ENCODE measurements around the gene TEC. TPM values are rescaled to one million over a fixed set of nuclear protein-coding genes. Genes with fewer than 3 reads are reported as not detected.

TEC gene
- total RNA-seq, 2 donors from 2014 or later: 4.5 to 12.8 TPM

DNA sequence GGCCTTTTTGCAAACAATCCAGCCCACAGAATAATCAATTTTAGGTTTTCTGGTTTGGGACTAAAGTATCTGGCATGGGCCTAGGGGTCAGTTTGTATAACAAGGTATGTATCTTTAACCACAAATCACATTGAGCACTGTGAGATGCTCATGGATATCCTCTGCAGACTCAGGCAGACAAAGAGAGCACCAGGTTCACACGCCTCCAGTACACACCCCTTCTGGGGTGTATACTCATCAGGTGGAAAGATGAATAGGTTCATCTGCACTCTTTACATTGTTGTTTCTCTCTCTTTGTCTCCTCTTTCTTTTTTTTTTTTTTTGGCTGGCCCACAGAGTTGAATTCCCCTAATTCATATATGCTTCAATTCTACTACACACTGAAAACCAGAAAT, 21.1 kb downstream of the TEC start:
- H3K4me3 ChIP-seq: no peak overlapping the region
- H3K27me3 ChIP-seq (replicated peaks; ENCODE audit: insufficient read depth): no peaks in the 10 kb centered on the region
- TF ChIP-seq, protein P1, sequence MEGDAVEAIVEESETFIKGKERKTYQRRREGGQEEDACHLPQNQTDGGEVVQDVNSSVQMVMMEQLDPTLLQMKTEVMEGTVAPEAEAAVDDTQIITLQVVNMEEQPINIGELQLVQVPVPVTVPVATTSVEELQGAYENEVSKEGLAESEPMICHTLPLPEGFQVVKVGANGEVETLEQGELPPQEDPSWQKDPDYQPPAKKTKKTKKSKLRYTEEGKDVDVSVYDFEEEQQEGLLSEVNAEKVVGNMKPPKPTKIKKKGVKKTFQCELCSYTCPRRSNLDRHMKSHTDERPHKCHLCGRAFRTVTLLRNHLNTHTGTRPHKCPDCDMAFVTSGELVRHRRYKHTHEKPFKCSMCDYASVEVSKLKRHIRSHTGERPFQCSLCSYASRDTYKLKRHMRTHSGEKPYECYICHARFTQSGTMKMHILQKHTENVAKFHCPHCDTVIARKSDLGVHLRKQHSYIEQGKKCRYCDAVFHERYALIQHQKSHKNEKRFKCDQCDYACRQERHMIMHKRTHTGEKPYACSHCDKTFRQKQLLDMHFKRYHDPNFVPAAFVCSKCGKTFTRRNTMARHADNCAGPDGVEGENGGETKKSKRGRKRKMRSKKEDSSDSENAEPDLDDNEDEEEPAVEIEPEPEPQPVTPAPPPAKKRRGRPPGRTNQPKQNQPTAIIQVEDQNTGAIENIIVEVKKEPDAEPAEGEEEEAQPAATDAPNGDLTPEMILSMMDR (IDR thresholded peaks at IDR 0.05): no peak
- H3K4me1 ChIP-seq (ENCODE audit: control insufficient read depth in 1 of 2, low read depth in 2 of 2): no peaks in the 10 kb centered on the region
- no peaks in the 10 kb centered on the region for H3K9me3 ChIP-seq
- H3K27ac ChIP-seq: no peak overlapping the region
- DNase-seq (ENCODE audit: low spot score) (no peak), ATAC-seq (ENCODE audit: insufficient number of reproducible peaks, low FRiP score, low read depth) (no peak)
- no peaks in the 10 kb centered on the region for H3K36me3 ChIP-seq

DNA sequence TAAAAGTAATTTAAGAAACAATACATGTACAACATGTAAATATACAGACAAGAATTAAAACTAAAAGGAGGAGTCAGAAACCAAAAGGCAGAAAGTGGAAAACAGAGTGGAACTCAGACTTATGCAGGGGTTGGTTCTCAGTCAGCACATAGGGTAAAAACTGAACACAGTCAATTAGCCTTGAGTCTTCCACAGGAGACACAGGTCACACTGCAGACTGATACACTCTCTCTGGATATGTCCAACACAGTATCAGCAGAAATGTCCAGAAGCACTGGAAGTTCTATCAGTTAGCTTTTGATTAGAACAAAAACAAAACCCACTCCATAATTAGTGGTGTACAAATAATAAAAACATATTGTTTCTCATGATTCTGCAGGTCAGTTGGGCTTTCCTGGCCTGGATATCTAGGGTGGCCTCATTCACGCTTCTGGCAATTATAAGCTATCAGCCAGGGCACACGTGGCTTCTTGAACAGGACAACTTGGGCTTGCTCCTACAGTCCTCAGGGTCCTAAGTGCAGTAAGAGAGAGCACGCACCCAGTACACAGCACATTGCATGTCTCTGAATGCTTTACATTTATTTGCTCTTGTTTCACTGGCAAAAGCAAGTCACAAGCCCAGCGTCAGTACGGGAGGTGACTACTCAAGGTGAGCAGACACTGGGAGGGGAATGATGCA, 21.6 kb downstream of the TEC start:
- TF ChIP-seq, protein P1 (IDR thresholded peaks at IDR 0.05): no peak
- Histone ChIP-seq H3K4me1 (ENCODE audit: control insufficient read depth in 1 of 2, low read depth in 2 of 2) (no peaks in the 10 kb centered on the region), H3K4me3 (no peak overlapping the region), H3K27ac (no peak overlapping the region), H3K27me3 (replicated peaks; ENCODE audit: insufficient read depth) (no peaks in the 10 kb centered on the region), H3K9me3 (no peaks in the 10 kb centered on the region), H3K36me3 (no peaks in the 10 kb centered on the region)
- DNase-seq (ENCODE audit: low spot score) (no peak), ATAC-seq (ENCODE audit: insufficient number of reproducible peaks, low FRiP score, low read depth) (no peak)

DNA sequence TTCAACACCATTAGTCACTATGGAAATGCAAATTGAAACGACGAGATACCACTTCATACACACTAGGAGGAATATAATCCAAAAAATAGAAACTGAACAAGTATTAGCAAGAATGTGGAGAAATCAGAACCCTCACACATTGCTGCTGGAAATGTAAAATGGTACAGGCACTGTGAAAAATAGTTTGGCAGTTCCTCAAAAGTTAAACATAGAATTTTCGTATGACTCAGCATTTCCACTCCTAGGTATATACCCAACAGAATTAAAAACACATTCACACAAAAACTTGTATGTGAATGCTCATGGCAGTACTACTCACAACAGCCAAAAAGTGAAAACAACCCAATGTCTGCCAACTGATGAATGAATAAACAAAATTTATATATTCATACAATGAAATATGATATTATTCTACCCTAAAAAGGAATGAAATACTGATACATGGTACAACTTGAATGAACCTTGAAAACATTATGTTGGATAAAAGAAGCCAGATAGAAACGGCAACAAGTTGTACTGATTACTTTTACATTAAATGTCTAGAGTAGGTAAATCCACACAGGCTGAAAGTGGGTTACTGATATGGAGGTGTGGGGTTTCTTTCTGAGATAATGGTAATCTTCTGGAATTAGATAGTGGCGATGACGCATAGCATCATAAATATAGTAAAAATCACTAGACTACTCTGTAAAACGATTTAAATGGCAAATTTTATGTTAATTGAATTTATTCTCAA, 22.3 kb downstream of the TEC start:
- H3K27me3 ChIP-seq (replicated peaks; ENCODE audit: insufficient read depth): no peaks in the 10 kb centered on the region
- no peaks in the 10 kb centered on the region for H3K9me3 ChIP-seq
- no peak overlapping the region for H3K27ac ChIP-seq
- TF ChIP-seq, protein P1 (IDR thresholded peaks at IDR 0.05): no peak
- peak; percentile 42 for ATAC-seq (ENCODE audit: insufficient number of reproducible peaks, low FRiP score, low read depth)
- H3K4me3 ChIP-seq: peak overlapping the region; percentile 15
- H3K4me1 ChIP-seq (ENCODE audit: control insufficient read depth in 1 of 2, low read depth in 2 of 2): no peaks in the 10 kb centered on the region
- no peaks in the 10 kb centered on the region for H3K36me3 ChIP-seq
- no peak for DNase-seq (ENCODE audit: low spot score)

DNA sequence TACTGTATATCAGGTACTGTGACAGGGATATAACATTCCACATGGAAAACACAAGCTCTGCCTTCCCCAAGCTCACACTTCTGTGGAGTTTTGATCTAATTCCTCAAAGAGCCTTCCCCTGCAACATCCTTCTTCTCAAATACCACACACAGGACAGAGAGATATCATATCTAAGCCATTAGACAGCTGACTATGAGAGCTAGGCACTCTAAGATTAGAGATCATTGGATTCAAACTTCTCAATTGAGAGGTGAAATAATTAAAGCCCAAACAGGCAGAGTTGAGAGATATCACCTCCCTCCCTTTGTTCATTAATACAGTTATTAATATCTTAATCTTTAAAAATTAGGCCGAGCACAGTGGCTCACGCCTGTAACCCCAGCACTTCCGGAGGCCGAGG, 25.0 kb downstream of the TEC start:
- Histone ChIP-seq H3K4me1 (ENCODE audit: control insufficient read depth in 1 of 2, low read depth in 2 of 2) (no peaks in the 10 kb centered on the region), H3K27me3 (replicated peaks; ENCODE audit: insufficient read depth) (no peaks in the 10 kb centered on the region), H3K36me3 (no peaks in the 10 kb centered on the region), H3K4me3 (no peak overlapping the region), H3K27ac (no peak overlapping the region), H3K9me3 (no peaks in the 10 kb centered on the region)
- ATAC-seq (ENCODE audit: insufficient number of reproducible peaks, low FRiP score, low read depth): no peak
- no peak for DNase-seq (ENCODE audit: low spot score)
- TF ChIP-seq, protein P1 (IDR thresholded peaks at IDR 0.05): no peak

DNA sequence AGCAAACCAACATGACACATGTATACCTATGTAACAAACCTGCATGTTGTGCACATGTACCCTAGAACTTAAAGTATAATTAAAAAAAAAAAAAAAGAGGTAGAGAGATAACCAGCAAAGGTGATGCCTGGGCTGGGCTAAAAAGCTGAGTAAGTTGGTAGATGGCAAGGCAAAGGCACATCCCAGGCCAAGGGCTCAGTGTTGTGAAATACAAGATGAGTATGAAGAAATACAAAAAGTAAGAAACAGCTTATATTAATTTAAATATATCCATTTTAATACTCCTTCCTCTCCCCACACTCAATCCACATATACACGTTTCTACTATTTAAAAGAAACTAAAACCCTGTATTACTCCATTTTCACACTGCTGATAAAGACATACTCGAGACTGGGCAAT, 25.8 kb downstream of the TEC start:
- no peaks in the 10 kb centered on the region for H3K9me3 ChIP-seq
- ATAC-seq (ENCODE audit: insufficient number of reproducible peaks, low FRiP score, low read depth): no peak
- DNase-seq (ENCODE audit: low spot score): no peak
- H3K4me1 ChIP-seq (ENCODE audit: control insufficient read depth in 1 of 2, low read depth in 2 of 2): no peaks in the 10 kb centered on the region
- no peaks in the 10 kb centered on the region for H3K27me3 ChIP-seq (replicated peaks; ENCODE audit: insufficient read depth)
- H3K4me3 ChIP-seq: no peak overlapping the region
- TF ChIP-seq, protein P1 (IDR thresholded peaks at IDR 0.05): no peak
- H3K27ac ChIP-seq: no peak overlapping the region
- no peaks in the 10 kb centered on the region for H3K36me3 ChIP-seq

Data from thoracic aorta (tissue), 2 donors.